GM19099 (cell line): Measurements from ENCODE around the gene PRKAR1B.

Experiments
- POLR2A ChIP-seq: IDR thresholded peaks from 3 replicates; pipeline ENCODE4 v1.6.1; 2011; ENCODE audit warnings: low read depth; ENCODE audit not compliant: insufficient read length; ENCODE audit errors: extremely low read depth

PRKAR1B gene

GRCh38 chr7:676972-677385, 50.1 kb downstream of the PRKAR1B start:
- TF ChIP-seq POLR2A: no peak

- no peak for TF ChIP-seq POLR2A
These were observed 50.7 kb downstream of the PRKAR1B start for GRCh38 chr7:676246-676971.

DNA sequence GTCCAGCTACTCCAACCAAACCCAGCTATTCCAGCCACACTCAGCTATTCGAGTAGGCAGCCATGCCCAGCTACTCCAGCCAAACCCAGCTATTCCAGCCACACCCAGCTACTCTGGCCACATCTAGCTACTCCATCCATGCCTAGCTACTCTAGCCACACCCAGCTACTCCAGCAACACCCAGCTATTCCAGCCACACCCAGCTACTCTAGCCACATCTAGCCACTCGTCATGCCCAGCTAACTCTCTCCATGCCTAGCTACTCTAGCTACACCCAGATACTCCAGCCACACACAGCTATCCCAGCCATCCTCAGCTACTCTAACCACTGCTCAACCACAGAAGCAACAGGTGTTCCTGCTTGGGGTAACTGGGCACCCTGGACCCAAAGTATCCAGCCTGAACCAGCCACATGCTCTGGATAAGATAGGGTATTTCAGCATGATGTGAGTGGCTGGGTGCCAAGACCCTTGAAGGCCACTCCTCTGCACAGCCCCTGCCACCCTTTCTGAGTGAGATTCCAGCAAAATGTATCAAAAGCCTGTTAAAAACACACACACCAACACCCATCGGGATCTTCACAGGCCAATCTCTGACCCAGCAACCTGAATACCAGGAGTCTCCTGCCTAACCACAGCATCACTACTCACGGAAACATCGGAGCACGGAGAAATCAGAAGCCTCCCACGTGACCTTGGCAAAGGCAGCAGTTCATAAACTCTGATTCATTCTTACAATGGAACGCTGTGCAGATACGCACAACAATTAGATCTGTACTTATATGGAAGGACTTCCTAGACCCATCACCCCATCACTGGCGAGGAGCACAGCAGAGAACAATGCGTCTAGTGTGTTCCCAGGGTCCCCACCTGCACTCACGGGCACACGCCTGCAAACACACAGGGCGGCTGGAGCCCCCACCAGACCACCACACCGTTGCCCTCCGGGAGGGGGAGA, 52.3 kb downstream of the PRKAR1B start:
- no peak for TF ChIP-seq POLR2A

DNA sequence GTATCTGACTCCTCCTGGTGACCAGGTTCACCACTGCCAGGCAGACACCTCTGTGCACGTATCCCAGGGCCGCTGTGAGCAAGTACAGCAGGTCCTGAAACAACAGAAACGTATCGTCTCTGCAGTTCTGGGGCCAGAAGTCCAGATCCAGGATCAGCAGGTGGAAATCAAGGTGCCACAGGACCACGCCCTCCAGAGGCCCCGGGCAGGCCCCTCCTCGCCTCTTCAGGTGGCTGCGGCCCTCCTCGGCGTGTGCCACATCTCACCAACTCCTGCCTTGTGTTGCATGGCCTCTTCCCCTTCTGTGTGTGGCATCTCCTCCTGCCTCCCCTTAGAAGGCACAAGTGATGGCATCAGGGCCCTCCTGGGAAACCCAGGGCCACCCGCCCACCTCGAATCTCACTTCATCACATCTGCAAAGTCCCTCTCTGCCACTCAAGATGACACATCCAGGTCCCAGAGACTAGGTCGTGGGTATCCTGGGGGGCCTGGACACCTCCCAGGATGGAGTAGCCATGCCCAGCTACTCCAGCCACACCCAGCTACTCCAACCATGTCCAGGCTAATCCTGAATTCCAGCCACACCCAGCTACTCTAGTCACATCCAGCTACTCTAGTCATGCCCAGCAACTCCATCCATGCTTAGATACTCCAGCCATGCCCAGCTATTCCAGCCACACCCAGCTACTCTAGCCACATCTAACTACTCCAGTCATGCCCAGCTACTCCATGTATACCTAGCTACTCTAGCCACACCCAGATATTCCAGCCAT, 53.2 kb downstream of the PRKAR1B start:
- TF ChIP-seq POLR2A: no peak

DNA sequence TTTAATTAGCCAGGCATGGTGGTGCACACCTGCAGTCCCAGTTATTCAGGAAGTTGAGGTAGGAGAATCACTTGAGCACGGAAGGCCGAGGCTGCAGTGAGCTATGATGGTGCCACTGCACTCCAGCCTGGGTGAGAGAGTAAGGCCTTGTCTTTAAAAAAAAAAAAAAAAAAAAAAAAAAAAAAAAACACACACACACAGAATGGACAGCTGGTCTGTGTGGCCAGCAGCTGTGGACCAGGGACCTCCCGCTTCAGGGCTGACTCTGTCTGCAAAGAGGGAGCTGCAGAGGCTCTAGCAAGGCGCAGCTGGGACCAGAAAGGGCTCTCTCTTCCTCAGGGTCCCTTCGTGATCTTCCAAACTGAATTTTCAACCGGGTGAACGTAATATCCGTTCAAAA, 54.2 kb downstream of the PRKAR1B start:
- no peak for TF ChIP-seq POLR2A

DNA sequence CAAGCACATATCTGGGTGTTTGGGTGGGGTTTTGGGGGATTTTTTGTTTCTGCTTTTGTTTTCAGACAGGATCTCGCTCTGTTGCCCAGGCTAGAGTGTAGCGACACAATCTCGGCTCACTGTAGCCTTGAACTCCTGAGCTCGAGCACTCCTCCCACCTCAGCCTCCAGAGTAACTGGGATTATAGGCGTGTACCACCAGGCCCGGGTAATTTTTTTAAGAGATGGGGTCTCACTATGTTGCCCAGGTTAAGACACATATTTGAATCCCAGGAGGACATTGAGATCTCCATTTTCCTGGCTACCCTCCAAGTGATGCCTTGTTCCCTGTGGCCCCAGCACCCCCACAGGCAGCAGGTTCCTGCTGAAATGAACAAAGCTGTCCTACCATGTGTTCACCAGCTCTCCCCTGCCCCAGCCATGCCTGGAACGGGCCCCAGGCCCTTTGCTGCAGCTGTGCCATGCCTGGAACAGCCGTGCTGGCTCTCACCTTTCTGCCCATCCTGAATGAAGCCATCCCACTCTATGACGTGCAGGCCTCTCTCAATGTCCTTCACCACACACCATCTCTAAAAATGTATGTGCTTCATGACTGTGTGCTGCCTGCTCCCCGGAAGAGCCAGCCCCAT, 55.6 kb downstream of the PRKAR1B start:
- TF ChIP-seq POLR2A: no peak

DNA sequence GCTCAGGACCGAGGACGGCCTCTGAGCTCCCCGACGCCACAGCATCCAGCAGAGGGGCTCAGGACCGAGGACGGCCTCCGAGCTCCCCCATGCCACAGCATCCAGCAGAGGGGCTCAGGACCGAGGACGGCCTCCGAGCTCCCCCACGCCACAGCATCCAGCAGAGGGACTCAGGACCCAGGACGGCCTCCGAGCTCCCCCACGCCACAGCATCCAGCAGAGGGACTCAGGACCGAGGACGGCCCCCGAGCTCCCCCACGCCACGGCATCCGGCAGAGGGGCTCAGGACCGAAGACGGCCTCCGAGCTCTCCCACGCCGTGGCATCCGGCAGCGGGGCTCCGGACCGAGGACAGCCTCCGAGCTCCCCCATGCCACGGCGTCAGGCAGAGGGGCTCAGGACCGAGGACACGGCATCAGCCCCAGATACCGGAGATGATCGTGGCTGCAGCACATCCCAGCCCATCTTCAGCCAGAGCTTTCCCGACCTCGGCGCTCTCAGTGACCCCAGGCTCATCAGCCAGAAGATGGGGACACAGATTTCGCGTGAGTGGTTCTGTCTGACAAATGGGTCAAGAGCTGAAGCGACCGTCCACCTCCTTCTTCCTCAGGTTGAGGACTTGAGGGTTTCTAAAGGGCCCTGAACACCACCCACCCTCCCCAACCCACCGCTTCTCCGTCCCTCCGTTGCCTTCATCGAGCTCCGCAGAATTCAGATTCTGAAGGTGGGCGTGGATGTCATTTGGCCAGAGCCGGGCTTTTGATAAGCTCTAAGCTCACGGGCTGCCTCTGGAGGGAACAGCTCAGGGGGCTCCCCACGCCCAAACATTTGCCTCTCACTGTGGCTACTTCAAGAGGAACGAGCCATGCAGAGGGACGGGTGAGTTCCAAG, 56.3 kb downstream of the PRKAR1B start:
- no peak for TF ChIP-seq POLR2A

DNA sequence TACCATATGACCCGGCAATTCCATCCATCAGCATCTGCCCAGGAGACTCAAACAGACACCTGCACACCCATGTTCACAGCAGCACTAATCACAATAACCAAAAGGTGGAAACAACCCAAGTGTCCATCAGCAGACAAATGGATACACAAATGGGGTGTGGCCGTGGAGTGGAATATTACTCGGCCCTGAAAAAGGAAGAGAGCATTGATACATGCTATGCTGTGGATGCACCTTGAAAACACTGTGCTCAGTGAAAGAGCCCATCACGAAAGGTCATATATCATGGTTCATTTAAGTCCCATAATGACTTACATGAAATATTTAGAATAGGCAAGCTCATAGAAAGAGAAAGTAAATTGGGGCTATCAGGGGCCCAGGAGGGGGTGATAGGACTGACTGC, 58.1 kb downstream of the PRKAR1B start:
- no peak for TF ChIP-seq POLR2A

DNA sequence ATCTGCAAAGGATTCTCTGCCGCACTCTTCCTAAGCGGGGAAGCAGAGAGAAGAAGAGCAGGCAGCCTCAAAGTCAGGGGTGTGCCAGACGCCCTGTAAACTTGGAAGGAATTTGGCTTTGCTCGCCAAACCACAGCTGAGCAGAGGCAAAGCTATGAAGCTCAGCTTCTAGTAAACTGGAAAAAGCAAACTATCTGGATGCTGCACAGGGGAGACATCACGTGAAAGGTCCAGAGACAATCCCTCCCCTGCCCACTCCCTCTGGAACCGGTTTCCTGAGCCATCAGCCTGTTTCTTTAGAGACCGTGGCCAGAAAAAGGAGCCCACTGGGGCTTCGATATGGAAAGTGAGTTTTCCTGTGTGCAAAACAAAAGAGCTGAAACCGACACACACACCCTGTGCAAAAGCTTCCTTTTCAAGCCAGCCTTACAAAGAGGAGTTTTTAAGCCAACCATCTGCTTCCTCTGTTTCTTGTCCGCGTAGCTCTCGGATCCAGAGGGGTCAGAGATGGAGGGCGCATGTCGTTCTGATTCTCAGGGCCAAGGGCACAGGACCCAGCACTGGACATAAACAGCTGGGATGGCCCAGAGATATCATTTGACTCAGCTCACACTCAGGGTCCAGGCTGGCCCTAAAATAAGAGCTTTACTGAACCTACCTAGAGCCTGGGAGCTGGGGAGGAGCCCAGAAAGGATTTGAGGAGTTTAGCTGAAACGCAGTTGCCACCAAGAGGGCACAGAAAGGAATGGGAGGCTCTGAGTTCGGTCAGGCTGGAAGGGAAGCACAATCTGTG, 58.7 kb downstream of the PRKAR1B start:
- TF ChIP-seq POLR2A: no peak

DNA sequence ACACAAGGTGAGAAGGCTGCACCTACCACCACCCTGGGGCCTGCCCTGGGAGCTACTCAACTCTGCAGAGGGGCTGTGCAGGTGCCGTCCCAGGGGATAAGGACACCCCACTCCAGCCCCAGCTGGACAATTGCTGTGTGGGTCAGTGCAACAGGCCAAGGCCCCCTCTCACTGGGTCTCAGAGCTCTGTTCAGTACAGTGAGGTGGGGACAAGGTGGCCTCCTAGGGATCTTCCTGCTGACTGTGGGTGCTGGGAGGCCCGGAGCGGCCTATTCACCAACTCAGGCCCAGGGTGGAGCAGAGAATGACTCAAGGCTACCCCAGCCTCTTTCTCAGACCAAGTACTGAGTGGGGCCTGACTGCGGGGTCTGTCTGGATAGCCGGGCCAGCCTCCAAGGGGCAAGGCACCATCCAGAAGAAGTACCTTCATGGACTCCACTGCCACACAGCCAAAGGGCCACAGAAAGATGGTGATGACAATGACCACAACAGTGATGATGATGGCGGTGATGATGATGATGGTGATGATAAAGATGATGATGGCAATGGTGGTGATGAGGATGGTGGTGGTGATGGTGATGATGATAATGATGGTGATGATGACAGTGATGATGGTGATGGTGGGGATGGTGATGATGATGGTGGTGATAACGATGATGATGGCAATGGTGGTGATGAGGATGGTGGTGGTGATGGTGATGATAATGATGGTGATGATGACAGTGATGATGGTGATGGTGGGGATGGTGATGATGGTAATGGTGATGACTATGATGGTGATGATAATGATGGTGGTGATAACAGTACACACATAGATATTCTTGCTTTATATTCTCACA, 60.4 kb downstream of the PRKAR1B start:
- TF ChIP-seq POLR2A: no peak

GRCh38 chr7:665736-666453, 61.2 kb downstream of the PRKAR1B start:
- no peak for TF ChIP-seq POLR2A
